H1 (cell line): ENCODE results near the gene SPINT2. TPM values are rescaled to one million over a fixed set of nuclear protein-coding genes. Genes with fewer than 3 reads are reported as not detected.

Source experiments
- ASH2L ChIP-seq: fragments of 200-600, 300-600 bp; sonication (generic); IDR thresholded peaks from one replicate; pipeline ENCODE4 v1.7.1; 2017; ENCODE audit warnings: low read length
- ATF2 ChIP-seq: IDR thresholded peaks from 2 replicates; pipeline ENCODE4 v1.6.1; 2012; ENCODE audit warnings: low read length, inconsistent platforms
- ATF3 ChIP-seq: IDR thresholded peaks from 2 replicates; pipeline ENCODE4 v1.6.1; 2011; ENCODE audit warnings: low read depth, mild to moderate bottlenecking, low read length; ENCODE audit not compliant: insufficient read depth
- BRCA1 ChIP-seq: IDR thresholded peaks from 2 replicates; pipeline ENCODE4 v1.6.1; 2012; ENCODE audit warnings: low read depth, low read length, improper control_type of control experiment
- CBX5 ChIP-seq: fragments of 300-800, 300-1000 bp; sonication (generic); IDR thresholded peaks from 2 replicates; pipeline ENCODE4 v1.7.1; 2016; ENCODE audit warnings: antibody characterized with exemption, low read length, low read depth
- CREB1 ChIP-seq: IDR thresholded peaks from 2 replicates; pipeline ENCODE4 v1.6.1; 2012; ENCODE audit warnings: inconsistent platforms
- CTBP2 ChIP-seq: IDR thresholded peaks from 2 replicates; pipeline ENCODE4 v1.7.0; 2011; ENCODE audit warnings: borderline replicate concordance, mild to moderate bottlenecking, moderate library complexity, mixed read lengths, low read length; ENCODE audit not compliant: insufficient read depth, insufficient read length
- E2F6 ChIP-seq: IDR thresholded peaks from 2 replicates; pipeline ENCODE4 v1.6.1; 2012; ENCODE audit warnings: inconsistent platforms
- JUND ChIP-seq: IDR thresholded peaks from 2 replicates; pipeline ENCODE4 v1.6.1; 2011; ENCODE audit warnings: mild to moderate bottlenecking, improper control_type of control experiment, low read length
- MAFK ChIP-seq: IDR thresholded peaks from 2 replicates; pipeline ENCODE4 v1.6.1; 2012; ENCODE audit warnings: low read depth, mild to moderate bottlenecking, improper control_type of control experiment, low read length
- MAX ChIP-seq: IDR thresholded peaks from 2 replicates; pipeline ENCODE4 v1.6.1; 2012; ENCODE audit warnings: inconsistent platforms
- NANOG ChIP-seq: IDR thresholded peaks from 2 replicates; pipeline ENCODE4 v1.6.1; 2011; ENCODE audit warnings: low read length, low read depth, mild to moderate bottlenecking, inconsistent platforms; ENCODE audit not compliant: insufficient read depth, poor library complexity, severe bottlenecking
- POLR2A ChIP-seq, 2 experiments: IDR thresholded peaks; 1 replicate in 1 of 2; 2 replicates in 1 of 2; pipeline ENCODE4 v1.6.1; 2011; ENCODE audit warnings: low read depth in 2 of 2, low read length in 2 of 2, mild to moderate bottlenecking in 2 of 2; ENCODE audit errors: control extremely low read depth in 1 of 2
- POLR2AphosphoS5 ChIP-seq: IDR thresholded peaks from 2 replicates; pipeline ENCODE4 v1.6.1; 2011; ENCODE audit warnings: low read depth, low read length
- SP2 ChIP-seq: IDR thresholded peaks from 2 replicates; pipeline ENCODE4 v1.6.1; 2012; ENCODE audit warnings: mild to moderate bottlenecking, low read length, inconsistent platforms
- SP4 ChIP-seq: IDR thresholded peaks from 2 replicates; pipeline ENCODE4 v1.6.1; 2012; ENCODE audit warnings: low read length, inconsistent platforms
- SRF ChIP-seq: IDR thresholded peaks from 2 replicates; pipeline ENCODE4 v1.6.1; 2011; ENCODE audit warnings: mild to moderate bottlenecking, low read depth, low read length, moderate library complexity
- SUZ12 ChIP-seq: fragments of 200-600 bp; sonication (generic); IDR thresholded peaks from 2 replicates; pipeline ENCODE4 v1.6.1; 2012; ENCODE audit warnings: mild to moderate bottlenecking, inconsistent platforms, low read length, moderate library complexity, mixed read lengths
- TAF1 ChIP-seq: IDR thresholded peaks from 2 replicates; pipeline ENCODE4 v1.6.1; 2011; ENCODE audit warnings: mild to moderate bottlenecking, low read depth, low read length
- USF2 ChIP-seq: IDR thresholded peaks from 2 replicates; pipeline ENCODE4 v1.6.1; 2011; ENCODE audit warnings: low read length, improper control_type of control experiment
- polyA plus RNA-seq, 7 experiments: library from polyadenylated mRNA; depleted of rRNA in 3 of 7; stranded (reverse) in 5 of 7; unstranded in 2 of 7; fragments of >200 nt in 5 of 7; fragments of 200-250 nt in 2 of 7; gene quantifications; 1 replicate in 5 of 7; 2 replicates in 1 of 7; 4 replicates in 1 of 7; pipeline versions ENCODE4 v1.2.1 to v1.2.3, GENCODE V29; 2011 to 2013; ENCODE audit warnings: missing spikeins in 2 of 7, mixed read lengths in 2 of 7
- total RNA-seq: library from RNA; stranded (reverse); fragmentation: NEBNext Ultra II Directional; extraction: Animal tissue kit (Norgen Biotek cat#: 25700); gene quantifications from 2 replicates; pipeline ENCODE4 v1.2.1, GENCODE V29; 2021

The SPINT2 gene
- total and polyA plus RNA-seq, 2 of the 8 experiments (the other 6 are each of a cell fraction or from before 2014, with no cell fraction given): 294 to 296 TPM

GRCh38 chr19:38319421-38320258, 55.3 kb downstream of the SPINT2 start, which contains the start of gene KCNK6 (continued):
- TF ChIP-seq NANOG (no peak), E2F6 (peak; percentile 71; the same call in 1 of the 2 replicates), USF2 (no peak), BRCA1 (no peak), POLR2AphosphoS5 (peak; percentile 25; the same call in 1 of the 2 replicates), MAFK (no peak), ASH2L (peak; percentile 65), TAF1 (peak; percentile 54; the same call in 1 of the 2 replicates), SRF (no peak), CTBP2 (no peak), MAX (peak; percentile 79), SP2 (no peak), POLR2A (IDR thresholded peaks at IDR 0.05; ENCODE audit: control extremely low read depth in 1 of 2, low read depth in 2 of 2, low read length in 2 of 2) (peak in 1 of 2 experiments; percentile 55; a peak in 1 of 3 replicates), ATF2 (0 out of 2 replicates have a peak, but pooled peaks have one; percentile 30), ATF3 (no peak), SUZ12 (no peak), CBX5 (no peak), JUND (no peak), CREB1 (0 out of 2 replicates have a peak, but pooled peaks have one; percentile 7), SP4 (0 out of 2 replicates have a peak, but pooled peaks have one; percentile 34)
